Esophagus muscularis mucosa (tissue), 3 donors: ENCODE results near the gene TMEM255B.

Experiments used
- CTCF ChIP-seq, 3 experiments: fragments of 200-600 bp in 2 of 3; fragments of 450-650 bp in 1 of 3; sonication (generic) in 2 of 3; IDR thresholded peaks; one replicate each; pipeline ENCODE4 v1.5.1; 2017 to 2019; ENCODE audit warnings: antibody characterized with exemption in 3 of 3, mild to moderate bottlenecking in 2 of 3, moderate library complexity in 1 of 3
- POLR2A ChIP-seq: fragments of 450-650 bp; IDR thresholded peaks from one replicate; pipeline ENCODE4 v1.6.1; 2017; ENCODE audit warnings: antibody characterized with exemption, moderate library complexity, mild to moderate bottlenecking, low read depth

- TF ChIP-seq CTCF (IDR thresholded peaks at IDR 0.05) (no peak), POLR2A (no peak)
These were observed 50.9 kb downstream of the TMEM255B start for GRCh38 chr13:113809934-113810333.
